OCI-LY7 (cell line): ENCODE data around the gene LZTS2. TPM values are rescaled to one million over a fixed set of nuclear protein-coding genes. Genes with fewer than 3 reads are reported as not detected.

ENCODE experiments used
- BruUV-seq: library from RNA; stranded (reverse); fragments of 400-500 nt; replicated peaks from 2 replicates; lab custom pipeline; 2021; lab: Mats Ljungman, UMichigan
- CTCF ChIA-PET: fragments of 300-600 bp; sonication (Branson Sonifier 250); formaldehyde crosslinking; loops from one replicate; lab custom pipeline; 2022; ENCODE audit warnings: antibody characterized with exemption; ENCODE audit not compliant: unreplicated experiment; lab: Charles Lee
- POLR2A ChIA-PET: fragments of 300-600 bp; sonication (Branson Sonifier 250); formaldehyde crosslinking; loops from one replicate; lab custom pipeline; 2022; ENCODE audit warnings: antibody characterized with exemption; lab: Charles Lee
- DNase-seq: peaks from one replicate; pipeline ENCODE4 v3.0.0-alpha.2; 2015; ENCODE audit warnings: low spot score
- H2AFZ ChIP-seq: fragments of 200-600 bp; sonication (generic), shearing (Covaris generic); 2 replicates; pipeline ENCODE4 v1.6.1; 2014; ENCODE audit warnings: mild to moderate bottlenecking, antibody characterized with exemption, low read length, moderate library complexity
- H3K27ac ChIP-seq: fragments of 200-600 bp; sonication (generic); 2 replicates; pipeline ENCODE4 v1.5.1; 2014; ENCODE audit warnings: mixed run types, low read depth, mild to moderate bottlenecking, moderate library complexity, low read length, inconsistent platforms; ENCODE audit not compliant: poor library complexity, severe bottlenecking
- H3K36me3 ChIP-seq: fragments of 200-600 bp; sonication (generic); 2 replicates; pipeline ENCODE4 v1.6.1; 2014; ENCODE audit warnings: mild to moderate bottlenecking, antibody characterized with exemption, low read length, moderate library complexity, mixed read lengths; ENCODE audit not compliant: insufficient read depth
- H3K4me1 ChIP-seq: fragments of 200-600 bp; sonication (generic); 2 replicates; pipeline ENCODE4 v1.5.1; 2014; ENCODE audit warnings: mild to moderate bottlenecking, low read length; ENCODE audit not compliant: insufficient read depth, poor library complexity, severe bottlenecking
- H3K4me2 ChIP-seq: fragments of 200-600 bp; sonication (generic); 2 replicates; pipeline ENCODE4 v1.6.1; 2014; ENCODE audit warnings: mild to moderate bottlenecking, low read length
- H3K4me3 ChIP-seq: fragments of 200-600 bp; sonication (generic); 2 replicates; pipeline ENCODE4 v1.5.1; 2014; ENCODE audit warnings: mild to moderate bottlenecking, low read depth, low read length; ENCODE audit not compliant: poor library complexity, severe bottlenecking
- H3K79me2 ChIP-seq: fragments of 200-600 bp; sonication (generic); 2 replicates; pipeline ENCODE4 v1.6.1; 2016; ENCODE audit warnings: low read depth, mild to moderate bottlenecking, low read length, moderate library complexity, mixed read lengths; ENCODE audit not compliant: insufficient read depth
- H3K9me2 ChIP-seq: fragments of 200-600 bp; sonication (generic); 2 replicates; pipeline ENCODE4 v1.6.1; 2016; ENCODE audit warnings: mild to moderate bottlenecking, low read length, mixed read lengths; ENCODE audit not compliant: insufficient read depth
- H3K9me3 ChIP-seq: fragments of 200-600 bp; sonication (generic); 2 replicates; pipeline ENCODE4 v1.6.1; 2014; ENCODE audit warnings: mild to moderate bottlenecking, mixed run types, low read length, mixed read lengths
- H4K20me1 ChIP-seq: fragments of 200-600 bp; sonication (generic); 2 replicates; pipeline ENCODE4 v1.6.1; 2014; ENCODE audit warnings: mild to moderate bottlenecking, antibody characterized with exemption, low read length, moderate library complexity, mixed read lengths; ENCODE audit not compliant: insufficient read depth
- CTCF ChIP-seq: fragments of 200-600 bp; sonication (generic); conservative IDR thresholded peaks from 2 replicates; pipeline ENCODE4 v1.5.1; 2014; ENCODE audit warnings: mild to moderate bottlenecking, antibody characterized with exemption, low read length, moderate library complexity, mixed read lengths
- EZH2phosphoT487 ChIP-seq: fragments of 200-600 bp; sonication (generic); IDR thresholded peaks from 2 replicates; pipeline ENCODE4 v1.6.1; 2018; ENCODE audit warnings: low read depth, borderline replicate concordance, mild to moderate bottlenecking, mixed run types, antibody characterized with exemption, low read length, moderate library complexity, mixed read lengths
- intact Hi-C: fragments of 100-400 bp; cut with micrococcal nuclease; formaldehyde crosslinking; loops from one replicate; pipeline ENCODE4 v1.10.0; 2022; ENCODE audit not compliant: unreplicated experiment
- total RNA-seq, 2 experiments: library from RNA; depleted of rRNA in 1 of 2; stranded (reverse); fragments of >200 nt in 1 of 2; shearing (Covaris generic) in 1 of 2; gene quantifications; 2 replicates each; pipeline ENCODE4 v1.2.3, GENCODE V29; 2014 to 2022

Gene LZTS2
- total RNA-seq, 2 experiments from 2014 or later: 13.6 to 20.3 TPM

- Histone ChIP-seq H3K9me2 (no peaks in the 10 kb centered on the region), H4K20me1 (no peaks in the 10 kb centered on the region; the same call in 1 of the 2 replicates), H2AFZ (no peak overlapping the region), H3K4me1 (peaks cover 7% of the 10 kb centered on the region), H3K4me3 (no peak overlapping the region), H3K9me3 (no peaks in the 10 kb centered on the region), H3K79me2 (no peaks in the 10 kb centered on the region), H3K36me3 (no peaks in the 10 kb centered on the region), H3K27ac (no peak overlapping the region), H3K4me2 (no peak overlapping the region)
- no peak for DNase-seq
- TF ChIP-seq CTCF: no peak
- no peak for TF ChIP-seq EZH2phosphoT487
- POLR2A ChIA-PET: no interaction called here
- BruUV-seq: no TSS peak
- CTCF ChIA-PET: no interaction called here
- intact Hi-C loops: no loop called here
These were observed 23.5 kb downstream of the LZTS2 start for GRCh38 chr10:101022967-101023705.

GRCh38 chr10:101027106-101027720, 27.6 kb downstream of the LZTS2 start:
- no peaks in the 10 kb centered on the region for H3K9me3 ChIP-seq
- no peak for DNase-seq
- H3K4me3 ChIP-seq: no peak overlapping the region
- no peaks in the 10 kb centered on the region for H3K36me3 ChIP-seq
- no peaks in the 10 kb centered on the region for H3K79me2 ChIP-seq
- no peak overlapping the region for H2AFZ ChIP-seq
- ChIA-PET POLR2A (interaction anchor here (0.7 to 1.1 kb wide), 3 partner anchors 16 to 733 kb away, joined by 3 to 5 read pairs (median 4); no protein-coding TSS in a partner anchor), CTCF (interaction anchor here (1.1 kb wide), 1 partner anchor 24 kb away, joined by 6 read pairs; no protein-coding TSS in a partner anchor)
- H3K4me2 ChIP-seq: no peak overlapping the region
- H4K20me1 ChIP-seq: no peaks in the 10 kb centered on the region; the same call in 1 of the 2 replicates
- intact Hi-C loops: no loop called here
- no peaks in the 10 kb centered on the region for H3K9me2 ChIP-seq
- no peak overlapping the region for H3K27ac ChIP-seq
- BruUV-seq: no TSS peak
- TF ChIP-seq CTCF (no peak), EZH2phosphoT487 (no peak)
- no peaks in the 10 kb centered on the region for H3K4me1 ChIP-seq
